ENCODE data around the gene PSME1. TPM values are rescaled to one million over a fixed set of nuclear protein-coding genes. Genes with fewer than 3 reads are reported as not detected.
A peak's percentile ranks its signal among the peaks of the same experiment; 100 is the strongest.

Gene PSME1
- total and polyA plus RNA-seq, 2 of the 13 experiments (the other 11 are each of a cell fraction or from before 2014, with no cell fraction given): 159 to 608 TPM

- CTCF ChIA-PET (ENCODE audit: low intra/inter-chr PET ratio, low total read pairs): no interaction called here
- 0 out of 2 replicates have a peak, but pooled peaks have one; percentile 70 for TF ChIP-seq CENPT (CRISPR knock-in tag; IDR thresholded peaks at IDR 0.05; ENCODE audit: low read depth)
- TF ChIP-seq ZNF441 (CRISPR knock-in tag; IDR thresholded peaks at IDR 0.05; ENCODE audit: borderline replicate concordance): peak; percentile 70
- 0 out of 2 replicates have a peak, but pooled peaks have one; percentile 33 for TF ChIP-seq MLLT10 (CRISPR knock-in tag; IDR thresholded peaks at IDR 0.05)
- TF ChIP-seq FIP1L1 (IDR thresholded peaks at IDR 0.05; ENCODE audit: borderline replicate concordance, insufficient read depth, low read depth, low read length): no peak
- TF ChIP-seq NFYC (CRISPR knock-in tag; IDR thresholded peaks at IDR 0.05): peak; percentile 87
- no peak for TF ChIP-seq ZNF432 (CRISPR knock-in tag; IDR thresholded peaks at IDR 0.05; ENCODE audit: borderline replicate concordance)
- TF ChIP-seq ATF4 (CRISPR knock-in tag; IDR thresholded peaks at IDR 0.05): no peak
- 0 out of 2 replicates have a peak, but pooled peaks have one; percentile 57 for TF ChIP-seq ZNF557 (CRISPR knock-in tag; IDR thresholded peaks at IDR 0.05)
- peak; percentile 87; the same call in 1 of the 2 replicates for TF ChIP-seq TOPORS (CRISPR knock-in tag; IDR thresholded peaks at IDR 0.05)
- peak; percentile 41; the same call in 1 of the 2 replicates for TF ChIP-seq HOXA3 (CRISPR knock-in tag; IDR thresholded peaks at IDR 0.05)
- TF ChIP-seq ZNF275 (CRISPR knock-in tag; IDR thresholded peaks at IDR 0.05; ENCODE audit: borderline replicate concordance): peak; percentile 85
- TF ChIP-seq PRDM15 (CRISPR knock-in tag; IDR thresholded peaks at IDR 0.05): no peak; the same call in 1 of the 2 replicates
- no peak for TF ChIP-seq ZBTB34 (CRISPR knock-in tag; IDR thresholded peaks at IDR 0.05)
- TF ChIP-seq ZNF343 (CRISPR knock-in tag; IDR thresholded peaks at IDR 0.05): no peak; the same call in 1 of the 2 replicates
Observed at GRCh38 chr14:24146978-24147760, 11.2 kb downstream of the PSME1 start, which contains the start of gene RNF31. Gene RNF31 (plus strand): TSS chr14:24147498. CDS start chr14:24147699, 201 bp downstream.

More at GRCh38 chr14:24146978-24147760, 11.2 kb downstream of the PSME1 start, which contains the start of gene RNF31:
- 1% methylated on average over 55 of the region's 57 CpGs for WGBS (ENCODE audit: low lambda C conversion rate)
- Histone ChIP-seq H3K27ac (ENCODE audit: extremely low read length, insufficient read depth, low read length) (peak within 1 kb of the TSS; percentile 76), H3K27me3 (ENCODE audit: control insufficient read depth in 1 of 2, insufficient read depth in 2 of 2, low read length in 2 of 2) (peaks cover 0 to 3% of the 10 kb centered on the region in 2 experiments; a peak in 1 of 5 replicates), H4K20me1 (ENCODE audit: insufficient read depth, low read length) (peaks cover 7% of the 10 kb centered on the region), H3K9me3 (ENCODE audit: low read length) (no peaks in the 10 kb centered on the region), H3K79me2 (ENCODE audit: insufficient read depth, low read length) (peaks cover 40% of the 10 kb centered on the region), H3K4me2 (ENCODE audit: low read depth, low read length) (peak within 1 kb of the TSS; percentile 98), H3K4me1 (ENCODE audit: insufficient read depth, low read length) (peaks cover 59% of the 10 kb centered on the region), H2AFZ (ENCODE audit: low read length) (peak within 1 kb of the TSS; percentile 21), H3K36me3 (replicated peaks in 1 of 2; ENCODE audit: control insufficient read depth in 1 of 2, insufficient read depth in 2 of 2, low read length in 2 of 2) (peaks cover 39 to 54% of the 10 kb centered on the region in 2 experiments), H3K9ac (ENCODE audit: insufficient read depth, low read depth, low read length) (peak within 1 kb of the TSS; percentile 95), H3K4me3 (replicated peaks in 1 of 3; ENCODE audit: insufficient read depth in 1 of 3, low read depth in 2 of 3, low read length in 3 of 3) (peak within 1 kb of the TSS; percentile 91 to 100 (median 96))
- intact Hi-C loops (cut with micrococcal nuclease; ENCODE audit: unreplicated experiment) (loop anchor here (1.0 kb wide), 3 partner anchors 14 to 41 kb away; partner anchors contain the start of genes DCAF11, IPO4, IRF9 and NRL), in situ Hi-C loops (cut with HindIII; ENCODE audit: extremely low pct_ligation_motif_present, low pct_unique_long_range_greater_than_20kb) (loop anchor here (25.0 kb wide), 1 partner anchor 835 kb away; the partner anchor contains the start of genes BCL2L2, PABPN1 and PPP1R3E)
- FAIRE-seq (peak; percentile 100), DNase-seq (ENCODE audit: low spot score) (peak; percentile 100), ATAC-seq (peak; percentile 90)
- POLR2A ChIA-PET: interaction anchor here (0.6 to 8.5 kb wide), 66 partner anchors 11 to 1558 kb away, joined by 3 to 279 read pairs (median 5); partner anchors contain the start of genes ACIN1, BCL2L2, C14orf119 and CARMIL3
- no TSS peak for BruUV-seq (replicated peaks)

Data from HepG2 (cell line).